HG03039 (cell line): ENCODE results near the gene ADM2.

Experiments used
- ATAC-seq: cut with Tn5 transposase; IDR thresholded peaks from one replicate; pipeline ENCODE4 v1.9.1; 2021; ENCODE audit warnings: mild to moderate bottlenecking, moderate library complexity; ENCODE audit not compliant: unreplicated experiment

Gene ADM2

GRCh38 chr22:50523806-50524675 is 42.7 kb downstream of the ADM2 start:
- no peak for ATAC-seq

GRCh38 chr22:50524676-50525103 is 43.3 kb downstream of the ADM2 start:
- ATAC-seq = no peak

- peak; percentile 38 for ATAC-seq
Observed at GRCh38 chr22:50525104-50525857, 43.9 kb downstream of the ADM2 start, which contains the start of gene SCO2. Gene SCO2, minus strand, starts transcription at chr22:50525598. Its CDS starts 1,187 bp downstream, at chr22:50524411.

GRCh38 chr22:50525858-50526107 is 44.4 kb downstream of the ADM2 start:
- ATAC-seq = peak; percentile 18

GRCh38 chr22:50526108-50526833 is 44.9 kb downstream of the ADM2 start:
- ATAC-seq = peak; percentile 24

GRCh38 chr22:50526834-50527801 is 45.8 kb downstream of the ADM2 start:
- ATAC-seq = no peak

- ATAC-seq = no peak
Observed at GRCh38 chr22:50527921-50528681, 46.8 kb downstream of the ADM2 start.

GRCh38 chr22:50528682-50529415 is 47.5 kb downstream of the ADM2 start:
- no peak for ATAC-seq

GRCh38 chr22:50529416-50529896 is 48.1 kb downstream of the ADM2 start:
- ATAC-seq = no peak

- ATAC-seq = peak; percentile 19
Observed at GRCh38 chr22:50529897-50530579, 48.7 kb downstream of the ADM2 start, which contains the start of gene TYMP. Gene TYMP, minus strand, starts transcription at chr22:50530012. Its CDS starts 303 bp downstream, at chr22:50529709.

- no peak for ATAC-seq
Observed at GRCh38 chr22:50530580-50530876, 49.2 kb downstream of the ADM2 start.

- no peak for ATAC-seq
Observed at GRCh38 chr22:50530877-50531545, 49.7 kb downstream of the ADM2 start.

GRCh38 chr22:50531546-50531961 is 50.2 kb downstream of the ADM2 start:
- no peak for ATAC-seq

GRCh38 chr22:50531962-50532674 is 50.8 kb downstream of the ADM2 start:
- ATAC-seq = no peak

GRCh38 chr22:50532824-50533796 is 51.8 kb downstream of the ADM2 start:
- no peak for ATAC-seq
